Suprapubic skin (tissue), 4 donors: ENCODE data around the gene ATP12A.

ENCODE experiments used
- EP300 ChIP-seq: sonication (generic); formaldehyde crosslinking; IDR thresholded peaks from one replicate; pipeline ENCODE4 v1.6.1; 2017; ENCODE audit warnings: antibody characterized with exemption
- POLR2AphosphoS5 ChIP-seq, 3 donors: sonication (generic); formaldehyde crosslinking; IDR thresholded peaks; one replicate each; pipeline ENCODE4 v1.6.1; 2017; ENCODE audit warnings: antibody characterized with exemption in 3 of 3
- TF ChIP-seq, protein P1 (sequence below), 2 donors: fragments of 200-600 bp in 1 of 2; fragments of 450-650 bp in 1 of 2; sonication (generic) in 1 of 2; IDR thresholded peaks; one replicate each; pipeline ENCODE4 v1.5.1; 2016 to 2019; ENCODE audit warnings: antibody characterized with exemption in 2 of 2, mild to moderate bottlenecking in 1 of 2, moderate library complexity in 1 of 2

DNA sequence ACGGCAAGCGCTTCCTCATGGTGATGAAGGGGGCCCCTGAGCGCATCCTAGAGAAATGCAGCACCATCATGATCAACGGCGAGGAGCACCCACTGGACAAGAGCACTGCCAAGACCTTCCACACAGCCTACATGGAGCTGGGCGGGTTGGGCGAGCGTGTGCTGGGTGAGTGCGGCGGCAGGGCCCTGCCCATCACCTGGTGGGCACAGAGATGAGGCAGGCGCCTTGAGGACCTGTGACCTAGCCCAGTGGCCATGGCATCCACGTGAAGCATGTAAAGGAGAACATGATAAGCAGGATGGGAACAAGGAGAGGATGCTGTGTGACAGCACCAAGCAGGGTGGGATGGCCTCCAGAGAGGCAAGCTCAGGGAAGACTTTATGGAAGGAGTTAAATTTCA lies 18.5 kb downstream of the ATP12A start:
- TF ChIP-seq, protein P1, sequence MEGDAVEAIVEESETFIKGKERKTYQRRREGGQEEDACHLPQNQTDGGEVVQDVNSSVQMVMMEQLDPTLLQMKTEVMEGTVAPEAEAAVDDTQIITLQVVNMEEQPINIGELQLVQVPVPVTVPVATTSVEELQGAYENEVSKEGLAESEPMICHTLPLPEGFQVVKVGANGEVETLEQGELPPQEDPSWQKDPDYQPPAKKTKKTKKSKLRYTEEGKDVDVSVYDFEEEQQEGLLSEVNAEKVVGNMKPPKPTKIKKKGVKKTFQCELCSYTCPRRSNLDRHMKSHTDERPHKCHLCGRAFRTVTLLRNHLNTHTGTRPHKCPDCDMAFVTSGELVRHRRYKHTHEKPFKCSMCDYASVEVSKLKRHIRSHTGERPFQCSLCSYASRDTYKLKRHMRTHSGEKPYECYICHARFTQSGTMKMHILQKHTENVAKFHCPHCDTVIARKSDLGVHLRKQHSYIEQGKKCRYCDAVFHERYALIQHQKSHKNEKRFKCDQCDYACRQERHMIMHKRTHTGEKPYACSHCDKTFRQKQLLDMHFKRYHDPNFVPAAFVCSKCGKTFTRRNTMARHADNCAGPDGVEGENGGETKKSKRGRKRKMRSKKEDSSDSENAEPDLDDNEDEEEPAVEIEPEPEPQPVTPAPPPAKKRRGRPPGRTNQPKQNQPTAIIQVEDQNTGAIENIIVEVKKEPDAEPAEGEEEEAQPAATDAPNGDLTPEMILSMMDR (IDR thresholded peaks at IDR 0.05), result no peak
- TF ChIP-seq EP300, result no peak
- TF ChIP-seq POLR2AphosphoS5 (IDR thresholded peaks at IDR 0.05), result no peak
